SK-N-MC (cell line): Measurements from ENCODE around the gene PLXNA2.

Experiments used
- EZH2 ChIP-seq: fragments of 200-600 bp; sonication (generic); IDR thresholded peaks from one replicate; pipeline ENCODE4 v1.6.1; 2017; ENCODE audit warnings: antibody characterized with exemption
- FOXP2 ChIP-seq: optimal IDR thresholded peaks from 2 replicates; pipeline ENCODE3; 2011; ENCODE audit warnings: mild to moderate bottlenecking, moderate library complexity; ENCODE audit not compliant: insufficient read depth; ENCODE audit errors: extremely low read length, control extremely low read depth
- POLR2AphosphoS5 ChIP-seq: IDR thresholded peaks from 2 replicates; pipeline ENCODE4 v1.6.1; 2012; ENCODE audit warnings: mild to moderate bottlenecking, low read depth, low read length, borderline replicate concordance

DNA sequence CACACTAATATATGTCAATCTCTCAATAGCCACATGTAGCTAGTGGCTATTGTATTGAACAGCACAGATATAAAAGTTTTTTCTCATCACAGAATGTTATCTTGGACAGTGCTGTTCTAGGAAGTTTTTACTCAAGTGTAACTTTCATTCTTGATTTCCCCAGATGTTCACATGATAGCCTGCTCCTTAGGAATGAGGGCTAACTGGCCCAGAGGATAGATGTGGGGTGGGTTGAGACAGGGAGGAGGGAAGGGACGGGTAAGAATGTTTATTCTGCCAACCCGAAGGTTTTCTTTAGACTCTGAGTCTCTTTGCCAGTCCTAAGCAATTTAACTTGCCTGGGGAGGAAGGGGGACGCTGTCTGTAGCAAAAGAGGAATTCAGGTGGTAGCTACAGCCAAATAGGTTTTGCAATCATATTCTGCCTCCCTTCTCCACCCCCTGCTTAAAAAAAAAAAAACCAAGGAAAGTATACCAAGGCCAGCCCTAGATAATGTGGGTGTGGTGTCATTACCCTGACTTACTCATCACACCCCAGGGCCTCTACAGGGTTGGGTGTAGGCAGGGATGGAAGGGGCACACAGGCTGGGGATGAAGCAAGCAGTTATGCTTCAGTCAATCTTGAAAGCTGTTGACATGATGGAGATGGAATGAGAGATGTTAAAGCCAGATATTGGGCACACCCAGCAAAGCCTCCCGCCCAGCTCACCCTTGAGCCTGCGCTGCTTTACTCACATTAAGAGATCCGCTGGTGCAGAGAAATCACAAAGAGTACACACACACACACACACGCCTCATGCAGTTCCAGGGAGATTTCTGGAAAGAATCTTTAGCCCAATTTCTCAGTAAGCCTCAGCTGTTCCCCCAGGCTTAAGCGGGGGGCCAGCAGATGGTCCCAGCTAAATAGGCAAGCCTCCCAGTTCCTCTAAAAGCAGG lies 59.9 kb downstream of the PLXNA2 start:
- TF ChIP-seq POLR2AphosphoS5 (no peak), EZH2 (no peak), FOXP2 (no peak)
